ENCODE results near the gene SNED1. TPM values are rescaled to one million over a fixed set of nuclear protein-coding genes. Genes with fewer than 3 reads are reported as not detected.

Gene SNED1
- polyA plus RNA-seq, 3 donors, result 0.02 to 3.4 (median 0.12) TPM

- Mint-ChIP-seq H3K36me3 (no peaks in the 10 kb centered on the region), H3K27me3 (ENCODE audit: low read depth in 3 of 3) (peaks cover 15 to 30% (median 16%) of the 10 kb centered on the region in 3 donors), H3K4me3 (peak overlapping the region in 1 of 2 donors; percentile 51), H3K27ac (peak overlapping the region in 1 of 7 donors; percentile 65), H3K4me1 (peaks cover 7% of the 10 kb centered on the region), H3K9me3 (peaks cover 0 to 1% (median 0%) of the 10 kb centered on the region in 7 donors)
- no peak overlapping the region for H3K27ac ChIP-seq (ENCODE audit: low read depth in 1 of 2, low read length in 2 of 2)
- intact Hi-C loops (cut with micrococcal nuclease), result no loop called here
- H3K4me2 ChIP-seq (replicated peaks; ENCODE audit: extremely low read depth, low read length, poor library complexity, severe bottlenecking), result no peak overlapping the region
- H2AFZ ChIP-seq (ENCODE audit: insufficient read depth, low read depth, low read length, poor library complexity, severe bottlenecking), result no peak overlapping the region
- H4K20me1 ChIP-seq (ENCODE audit: insufficient read depth, low read length), result no peaks in the 10 kb centered on the region
- 93% methylated on average over 3 of the region's 8 CpGs for WGBS (ENCODE audit: insufficient coverage)
- H3K9me3 ChIP-seq (replicated peaks in 1 of 2; ENCODE audit: control insufficient read depth in 1 of 2, insufficient read depth in 1 of 2, low read length in 2 of 2), result no peaks in the 10 kb centered on the region
- TF ChIP-seq CTCF (IDR thresholded peaks at IDR 0.05), result no peak
- no peak for DNase-seq
- H3K4me3 ChIP-seq (replicated peaks in 1 of 3; ENCODE audit: low read depth in 2 of 3, low read length in 3 of 3), result no peak overlapping the region
- H3K9ac ChIP-seq (ENCODE audit: insufficient read depth, low read length, poor library complexity, severe bottlenecking), result no peak overlapping the region
- no peaks in the 10 kb centered on the region for H3K36me3 ChIP-seq (replicated peaks in 1 of 2; ENCODE audit: control insufficient read depth in 1 of 2, insufficient read depth in 2 of 2, low read length in 2 of 2)
- no peaks in the 10 kb centered on the region for H3K79me2 ChIP-seq (ENCODE audit: insufficient read depth, low read length)
- H3K4me1 ChIP-seq (ENCODE audit: control insufficient read depth in 1 of 2, insufficient read depth in 2 of 2, low read length in 2 of 2), result peaks cover 15% of the 10 kb centered on the region in 2 donors
- peaks cover 0 to 9% of the 10 kb centered on the region in 2 donors for H3K27me3 ChIP-seq (ENCODE audit: control insufficient read depth in 2 of 2, insufficient read depth in 2 of 2, low read length in 2 of 2)
Observed at GRCh38 chr2:240982821-240983281, 15.6 kb upstream of the SNED1 start.

- DNase-seq, result no peak
- Histone ChIP-seq H2AFZ (ENCODE audit: insufficient read depth, low read depth, low read length, poor library complexity, severe bottlenecking) (no peak overlapping the region), H3K4me1 (ENCODE audit: control insufficient read depth in 1 of 2, insufficient read depth in 2 of 2, low read length in 2 of 2) (peaks cover 15% of the 10 kb centered on the region in 2 donors), H3K4me2 (replicated peaks; ENCODE audit: extremely low read depth, low read length, poor library complexity, severe bottlenecking) (no peak overlapping the region), H3K9ac (ENCODE audit: insufficient read depth, low read length, poor library complexity, severe bottlenecking) (no peak overlapping the region), H3K27ac (ENCODE audit: low read depth in 1 of 2, low read length in 2 of 2) (no peak overlapping the region), H3K9me3 (replicated peaks in 1 of 2; ENCODE audit: control insufficient read depth in 1 of 2, insufficient read depth in 1 of 2, low read length in 2 of 2) (no peaks in the 10 kb centered on the region), H3K4me3 (replicated peaks in 1 of 3; ENCODE audit: low read depth in 2 of 3, low read length in 3 of 3) (no peak overlapping the region), H4K20me1 (ENCODE audit: insufficient read depth, low read length) (no peaks in the 10 kb centered on the region), H3K27me3 (ENCODE audit: control insufficient read depth in 2 of 2, insufficient read depth in 2 of 2, low read length in 2 of 2) (peaks cover 0 to 9% of the 10 kb centered on the region in 2 donors), H3K36me3 (replicated peaks in 1 of 2; ENCODE audit: control insufficient read depth in 1 of 2, insufficient read depth in 2 of 2, low read length in 2 of 2) (no peaks in the 10 kb centered on the region), H3K79me2 (ENCODE audit: insufficient read depth, low read length) (no peaks in the 10 kb centered on the region)
- Mint-ChIP-seq H3K36me3 (no peaks in the 10 kb centered on the region), H3K9me3 (peaks cover 0 to 3% (median 1%) of the 10 kb centered on the region in 7 donors), H3K4me1 (peaks cover 7% of the 10 kb centered on the region), H3K27me3 (ENCODE audit: low read depth in 3 of 3) (peaks cover 15 to 30% (median 16%) of the 10 kb centered on the region in 3 donors), H3K4me3 (peak overlapping the region in 1 of 2 donors; percentile 51), H3K27ac (no peak overlapping the region)
- WGBS (ENCODE audit: insufficient coverage), result 6% methylated on average over 45 of the region's 45 CpGs
- TF ChIP-seq CTCF (IDR thresholded peaks at IDR 0.05), result peak; percentile 29
- intact Hi-C loops (cut with micrococcal nuclease), result no loop called here
Observed at GRCh38 chr2:240983361-240983995, 14.9 kb upstream of the SNED1 start.

Measured in CD14-positive monocyte (primary cell).